GM19238 (cell line): ENCODE results near the gene CLIC3.
"Not testable (repeated sequence)": the region's sequence is repeated elsewhere in the genome, so short reads cannot be mapped to it uniquely, and the experiment has no call there.

Source experiments
- DNase-seq: peaks from one replicate; pipeline ENCODE4 v3.0.0; 2011; ENCODE audit warnings: low spot score; ENCODE audit not compliant: insufficient read length

CLIC3 gene

GRCh38 chr9:137017791-137018497 is 21.6 kb upstream of the CLIC3 start:
- no peak for DNase-seq

DNA sequence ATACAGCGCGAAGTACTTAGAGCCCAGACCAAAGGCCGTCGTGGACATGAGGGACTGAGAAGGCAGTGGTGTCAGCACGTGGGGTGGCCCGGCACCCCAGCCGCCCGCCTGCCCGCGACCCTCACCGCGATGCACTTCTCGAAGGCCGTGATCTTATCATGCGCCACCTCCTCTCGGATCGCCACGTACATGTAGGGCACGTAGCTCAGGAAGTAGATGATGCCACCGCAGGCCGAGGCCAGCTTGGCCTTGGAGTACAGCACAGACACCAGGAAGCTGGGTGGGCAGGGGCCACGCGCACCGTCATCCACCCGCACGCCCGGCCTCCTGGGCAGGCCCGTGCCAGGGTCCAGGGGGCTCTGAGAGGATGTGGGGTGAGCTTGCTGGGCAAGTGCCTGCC is 20.7 kb upstream of the CLIC3 start:
- no peak for DNase-seq

GRCh38 chr9:137016436-137016835 is 20.1 kb upstream of the CLIC3 start:
- DNase-seq, result no peak

DNA sequence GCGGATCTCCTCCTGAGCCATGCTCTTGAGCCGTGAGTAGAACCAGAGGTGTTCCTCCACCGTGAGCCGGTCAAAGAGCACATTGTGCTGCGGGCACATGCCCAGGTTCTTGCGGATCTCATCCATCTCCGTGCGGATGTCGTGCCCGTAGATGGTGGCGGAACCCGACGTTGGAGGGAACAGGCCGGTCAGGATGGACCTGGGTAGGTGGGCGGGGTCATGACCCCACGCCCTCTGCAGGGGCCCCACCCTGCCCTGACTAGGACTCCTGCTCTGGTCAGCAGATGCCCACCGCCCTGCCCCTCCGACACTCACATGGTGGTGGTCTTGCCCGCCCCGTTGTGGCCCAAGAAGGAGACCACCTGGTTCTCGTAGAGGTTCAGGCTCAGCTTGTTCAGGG is 19.6 kb upstream of the CLIC3 start:
- DNase-seq, result no peak

- no peak for DNase-seq
Observed at GRCh38 chr9:137015540-137015930, 19.2 kb upstream of the CLIC3 start.

- no peak for DNase-seq
Observed at GRCh38 chr9:137014776-137015539, 18.6 kb upstream of the CLIC3 start.

GRCh38 chr9:137014166-137014565 is 17.8 kb upstream of the CLIC3 start:
- no peak for DNase-seq

- no peak for DNase-seq
Observed at GRCh38 chr9:137013571-137013940, 17.2 kb upstream of the CLIC3 start.

DNA sequence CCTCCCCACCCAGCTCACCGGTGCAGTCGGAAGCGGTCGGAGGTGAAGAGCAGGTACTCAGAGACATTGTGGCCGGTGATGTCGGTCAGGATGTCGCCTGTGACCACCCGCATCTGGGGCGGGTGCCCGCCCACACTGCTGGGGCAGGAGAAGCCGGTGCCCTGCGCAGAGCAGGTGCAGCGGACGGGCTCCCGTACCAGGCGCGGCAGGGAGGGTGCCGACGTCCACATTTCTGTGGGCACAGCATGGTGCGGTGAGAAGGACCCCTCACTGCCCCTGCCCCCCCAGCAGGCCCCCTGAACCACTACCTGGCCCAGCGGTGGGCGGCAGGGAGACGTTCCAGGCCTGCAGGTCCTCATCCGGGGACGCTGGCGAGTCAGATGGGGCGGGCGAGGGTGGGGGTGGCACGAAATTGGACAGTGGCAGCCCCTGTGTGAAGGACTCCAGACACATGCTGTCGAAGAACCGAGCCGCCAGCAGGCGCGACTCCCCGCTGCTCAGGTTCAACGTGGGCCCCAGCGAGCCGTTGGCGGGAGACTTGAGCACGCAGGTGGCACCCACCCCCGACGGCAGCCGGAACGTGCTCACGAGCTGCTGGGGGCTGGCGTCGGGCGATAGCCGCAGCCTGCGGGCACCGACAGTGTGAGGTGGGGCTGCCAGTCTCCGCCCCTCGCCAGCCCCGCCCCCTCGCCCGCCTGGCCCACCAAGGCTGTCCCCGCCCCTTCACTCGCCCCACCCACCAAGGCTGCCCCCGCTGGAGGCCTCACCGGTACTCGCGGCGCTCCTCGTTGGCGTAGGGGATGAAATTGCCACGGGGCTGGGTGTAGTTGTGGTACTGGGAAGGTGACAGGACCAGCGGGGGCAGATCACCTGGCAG is 16.6 kb upstream of the CLIC3 start:
- no peak for DNase-seq

DNA sequence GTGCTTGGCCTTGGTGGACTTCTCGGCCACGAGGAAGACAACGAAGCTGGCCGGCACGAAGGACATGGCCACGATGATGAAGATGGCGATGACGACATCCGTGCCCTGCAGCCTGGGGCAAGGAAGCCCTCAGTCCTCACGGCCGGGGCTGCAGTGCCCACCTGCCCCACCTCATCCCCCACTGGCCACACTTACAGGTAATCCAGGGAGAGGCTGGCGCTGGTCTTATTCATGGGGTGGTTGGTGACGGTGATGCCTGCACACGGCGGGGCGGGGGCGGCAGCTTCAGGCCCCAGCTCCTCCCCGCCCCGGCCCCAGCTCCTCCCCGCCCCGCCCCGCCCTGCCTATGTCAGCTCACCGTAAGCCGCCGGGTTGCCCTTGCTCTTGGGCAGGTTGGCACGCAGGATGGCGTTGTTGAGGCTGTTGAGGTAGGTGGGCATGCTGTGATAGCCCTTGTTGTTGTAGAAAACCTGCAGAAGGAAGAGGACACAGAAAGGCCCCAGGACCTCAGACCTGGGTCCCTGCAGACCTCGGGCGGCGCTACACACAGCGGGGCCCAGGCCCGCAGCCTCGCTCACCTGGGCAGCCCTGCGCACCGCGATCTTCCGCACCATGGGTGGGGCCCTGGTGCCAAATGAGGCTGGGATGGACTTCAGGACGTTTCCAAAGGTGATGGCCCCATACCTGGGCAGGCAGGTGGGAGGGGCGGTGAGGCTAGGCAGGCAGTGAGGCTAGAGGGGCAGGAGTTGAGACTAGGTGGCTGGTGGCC is 15.7 kb upstream of the CLIC3 start:
- DNase-seq, result no peak

DNA sequence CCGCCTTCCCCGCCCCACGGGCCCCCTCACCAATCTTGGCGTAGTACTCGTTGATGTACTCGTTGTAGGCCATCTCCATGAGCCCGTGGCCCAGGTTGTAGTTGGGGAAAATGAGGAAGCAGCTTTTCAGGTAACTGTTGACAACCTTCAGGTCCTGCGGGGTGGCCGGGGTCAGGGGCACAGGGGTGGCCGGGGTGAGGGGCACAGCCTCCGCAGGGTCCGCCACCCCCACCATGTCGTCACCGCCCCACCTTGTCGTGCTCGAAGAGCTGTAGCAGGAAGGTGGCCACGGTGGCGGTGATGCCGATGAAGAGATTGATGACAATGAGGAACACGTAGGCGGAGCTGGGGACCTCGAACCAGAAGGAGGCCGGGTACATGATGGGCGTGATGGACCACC is 14.8 kb upstream of the CLIC3 start:
- DNase-seq, result no peak

DNA sequence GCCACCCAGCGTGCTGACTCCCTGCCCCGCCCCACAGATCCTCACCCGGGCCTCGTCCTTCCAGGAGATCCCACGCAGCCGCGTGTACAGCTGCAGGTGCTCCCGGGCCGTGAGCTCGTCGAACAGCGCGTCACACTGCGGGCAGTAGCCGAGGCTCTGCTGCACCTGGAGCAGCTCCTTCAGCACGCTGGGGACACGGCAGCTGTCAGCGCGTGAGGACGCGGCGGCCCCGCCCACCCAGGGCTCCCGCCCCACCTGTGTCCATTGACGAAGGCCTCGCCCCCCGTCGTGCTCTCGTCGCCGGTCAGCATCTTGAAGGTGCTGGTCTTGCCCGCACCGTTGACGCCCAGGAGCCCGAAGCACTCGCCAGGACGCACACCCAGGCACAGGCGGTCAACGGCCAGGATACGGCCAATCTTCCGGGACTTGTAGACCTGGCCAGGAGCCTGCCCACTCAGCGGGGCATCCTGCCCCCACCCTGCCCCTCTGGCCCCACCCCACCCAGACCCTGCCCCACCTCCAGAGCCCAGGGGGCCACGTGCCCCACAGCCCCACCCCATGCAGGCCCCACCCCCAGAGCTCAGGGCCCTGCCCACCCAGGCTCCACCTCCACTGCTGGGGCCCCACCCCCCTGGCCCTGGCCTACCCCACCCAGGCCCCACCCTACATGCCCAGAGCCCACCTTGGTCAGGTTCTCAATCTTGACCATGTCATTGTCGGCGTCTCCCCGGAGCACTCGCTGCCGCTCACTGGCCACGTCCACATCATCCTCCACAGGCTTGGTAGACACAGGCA is 13.8 kb upstream of the CLIC3 start:
- DNase-seq, result no peak

- no peak for DNase-seq
Observed at GRCh38 chr9:137009217-137009616, 12.8 kb upstream of the CLIC3 start.

DNA sequence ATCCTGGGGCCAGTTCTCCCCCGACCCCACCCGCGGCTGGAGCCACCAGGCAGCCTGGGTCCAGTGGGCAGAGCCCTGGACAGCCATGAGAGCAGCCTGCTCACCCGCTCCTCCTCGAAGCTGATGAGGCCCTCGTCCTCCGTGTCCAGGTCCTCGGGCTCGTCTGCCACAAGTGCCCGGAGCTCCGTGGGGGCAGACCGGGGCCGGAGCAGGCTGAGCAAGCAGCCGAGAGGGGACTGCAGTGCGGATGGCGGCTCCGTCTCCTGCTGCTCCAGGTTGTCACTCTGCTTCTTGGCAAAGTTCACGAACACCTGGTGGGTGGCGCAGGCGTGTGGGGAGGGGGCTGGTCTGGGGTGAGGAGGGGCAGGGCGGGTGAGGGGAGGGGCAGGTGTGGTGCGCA is 11.9 kb upstream of the CLIC3 start:
- DNase-seq, result no peak

- no peak for DNase-seq
Observed at GRCh38 chr9:137007816-137008270, 11.5 kb upstream of the CLIC3 start.

DNA sequence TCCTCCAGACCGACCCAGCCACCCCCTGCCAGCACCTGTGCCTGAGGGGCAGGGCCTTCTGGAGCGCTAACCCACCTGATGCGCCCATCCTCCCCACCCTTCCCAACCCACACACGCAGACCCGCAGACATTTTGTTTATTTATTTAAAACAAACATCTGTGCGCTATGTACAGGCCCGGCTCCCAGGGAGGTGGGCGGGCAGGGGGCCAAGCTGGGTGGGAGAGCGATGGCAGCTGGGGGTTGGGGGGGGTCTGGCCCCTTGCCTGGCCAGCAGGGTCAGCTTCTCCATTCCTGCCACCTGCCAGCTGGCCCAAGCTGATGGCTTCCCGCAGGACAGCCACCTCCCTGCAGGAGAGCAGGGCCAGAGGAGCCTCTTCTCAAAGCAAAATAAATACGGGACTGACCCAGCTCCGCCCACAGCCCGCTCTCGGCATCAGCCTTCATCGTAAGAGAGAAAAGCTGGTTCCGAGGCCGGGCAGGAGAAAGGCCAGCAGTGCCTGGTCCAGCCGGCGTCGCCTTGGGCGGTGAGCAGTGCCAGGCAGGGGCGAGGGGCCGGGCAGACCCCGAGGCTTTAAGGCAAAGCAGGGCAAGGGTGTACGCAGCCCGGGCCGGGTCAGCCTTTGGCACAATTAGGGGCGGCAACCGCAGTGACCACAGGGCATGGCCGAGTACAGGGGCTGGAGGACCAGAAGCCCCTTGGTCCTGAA is 10.9 kb upstream of the CLIC3 start:
- no peak for DNase-seq

GRCh38 chr9:137006116-137007003 is 10.0 kb upstream of the CLIC3 start:
- DNase-seq, result no peak

- not testable (repeated sequence) for DNase-seq
Observed at GRCh38 chr9:137004285-137004684, 7.9 kb upstream of the CLIC3 start.

- no peak for DNase-seq
Observed at GRCh38 chr9:137002646-137003041, 6.3 kb upstream of the CLIC3 start.
